ELR (cell line): Measurements from ENCODE around the gene ABCA4.
A peak's percentile ranks its signal among the peaks of the same experiment; 100 is the strongest.
"Not testable (repeated sequence)": the region's sequence is repeated elsewhere in the genome, so short reads cannot be mapped to it uniquely, and the experiment has no call there.

Experiments used
- DNase-seq: peaks from one replicate; pipeline ENCODE4 v3.0.0-alpha.2; 2015; ENCODE audit warnings: low read depth

The ABCA4 gene

GRCh38 chr1:94120991-94121390 is at the start of gene ABCA4:
ABCA4 (minus strand) TSS chr1:94121148; CDS start chr1:94121045, 103 bp downstream.
- no peak for DNase-seq

- DNase-seq, result no peak
Observed at GRCh38 chr1:94169126-94169525, 48.2 kb upstream of the ABCA4 start.

GRCh38 chr1:94165843-94166242 is 44.9 kb upstream of the ABCA4 start:
- no peak for DNase-seq

GRCh38 chr1:94164885-94165284 is 43.9 kb upstream of the ABCA4 start:
- not testable (repeated sequence) for DNase-seq

- DNase-seq, result peak; percentile 37
Observed at GRCh38 chr1:94164121-94164520, 43.2 kb upstream of the ABCA4 start.

- DNase-seq, result not testable (repeated sequence)
Observed at GRCh38 chr1:94163249-94163648, 42.3 kb upstream of the ABCA4 start.

GRCh38 chr1:94160811-94161210 is 39.9 kb upstream of the ABCA4 start:
- DNase-seq, result peak; percentile 74

GRCh38 chr1:94156096-94156625 is 35.2 kb upstream of the ABCA4 start:
- DNase-seq, result no peak

GRCh38 chr1:94154989-94155388 is 34.0 kb upstream of the ABCA4 start:
- DNase-seq, result no peak

GRCh38 chr1:94153133-94153532 is 32.2 kb upstream of the ABCA4 start:
- no peak for DNase-seq

GRCh38 chr1:94149166-94149565 is 28.2 kb upstream of the ABCA4 start:
- not testable (repeated sequence) for DNase-seq

- DNase-seq, result no peak
Observed at GRCh38 chr1:94146273-94146672, 25.3 kb upstream of the ABCA4 start.

- no peak for DNase-seq
Observed at GRCh38 chr1:94144836-94145235, 23.9 kb upstream of the ABCA4 start.

GRCh38 chr1:94143809-94144176 is 22.8 kb upstream of the ABCA4 start:
- DNase-seq, result no peak

- DNase-seq, result no peak
Observed at GRCh38 chr1:94143173-94143808, 22.3 kb upstream of the ABCA4 start.

GRCh38 chr1:94142583-94142982 is 21.6 kb upstream of the ABCA4 start:
- no peak for DNase-seq

GRCh38 chr1:94142022-94142421 is 21.1 kb upstream of the ABCA4 start:
- peak; percentile 68 for DNase-seq

- DNase-seq, result no peak
Observed at GRCh38 chr1:94132111-94132510, 11.2 kb upstream of the ABCA4 start.

GRCh38 chr1:94130851-94131595 is 10.1 kb upstream of the ABCA4 start:
- DNase-seq, result peak; percentile 70

GRCh38 chr1:94126651-94127050 is 5.7 kb upstream of the ABCA4 start:
- no peak for DNase-seq

- DNase-seq, result no peak
Observed at GRCh38 chr1:94125551-94126514, 4.9 kb upstream of the ABCA4 start.

- no peak for DNase-seq
Observed at GRCh38 chr1:94124538-94124937, 3.6 kb upstream of the ABCA4 start.
